Gastrocnemius medialis (tissue), 4 donors: Measurements from ENCODE around the gene ASCL3. TPM values are rescaled to one million over a fixed set of nuclear protein-coding genes. Genes with fewer than 3 reads are reported as not detected.
"Not testable (repeated sequence)": the region's sequence is repeated elsewhere in the genome, so short reads cannot be mapped to it uniquely, and the experiment has no call there.

Experiments
- ATAC-seq, 2 donors: fragments of 150-250 bp; one replicate each; pipeline ENCODE4 v1.9.1; 2016
- DNase-seq, 2 donors: peaks; one replicate each; pipeline ENCODE4 v3.0.0-alpha.2; 2019
- H3K27ac ChIP-seq, 4 donors: fragments of 200-600 bp; sonication (generic); 1 replicate in 1 of 4; 2 replicates in 3 of 4; pipeline ENCODE4 v1.5.1; 2016 to 2018; ENCODE audit warnings: mild to moderate bottlenecking in 2 of 4, moderate library complexity in 1 of 4
- H3K27me3 ChIP-seq, 3 donors: fragments of 200-600 bp; sonication (generic) in 2 of 3; 1 replicate in 1 of 3; 2 replicates in 2 of 3; pipeline versions ENCODE4 v1.5.1 to v1.6.0; 2016 to 2019; ENCODE audit warnings: mild to moderate bottlenecking in 1 of 3, moderate library complexity in 1 of 3
- H3K36me3 ChIP-seq, 2 donors: fragments of 200-600 bp; sonication (generic) in 1 of 2; one replicate each; pipeline ENCODE4 v1.5.1; 2017 to 2018
- H3K4me1 ChIP-seq, 2 donors: fragments of 200-600 bp; sonication (generic) in 1 of 2; one replicate each; pipeline ENCODE4 v1.5.1; 2016 to 2017; ENCODE audit warnings: mild to moderate bottlenecking in 2 of 2
- H3K4me3 ChIP-seq, 4 donors: fragments of 200-600 bp; sonication (generic) in 3 of 4; 1 replicate in 1 of 4; 2 replicates in 3 of 4; pipeline ENCODE4 v1.5.1; 2016 to 2019; ENCODE audit warnings: mild to moderate bottlenecking in 2 of 4
- H3K9me3 ChIP-seq, 3 donors: fragments of 200-600 bp; sonication (generic) in 2 of 3; 1 replicate in 1 of 3; 2 replicates in 2 of 3; pipeline ENCODE4 v1.5.1; 2016 to 2019
- POLR2A ChIP-seq, 2 donors: fragments of 450-650 bp; IDR thresholded peaks; one replicate each; pipeline ENCODE4 v1.6.1; 2017; ENCODE audit warnings: antibody characterized with exemption in 2 of 2, mild to moderate bottlenecking in 2 of 2, moderate library complexity in 2 of 2
- in situ Hi-C, 4 donors: fragments of 200-750 bp; cut with MboI; loops; one replicate each; pipeline versions ENCODE4 v1.15.0 to v1.8.0; 2017; ENCODE audit warnings: low sequenced_read_pairs in 4 of 4
- intact Hi-C: fragments of 100-400 bp; cut with DNase I; formaldehyde crosslinking; loops from one replicate; pipeline ENCODE4 v1.15.1; 2023; ENCODE audit warnings: low total_unique reads
- total RNA-seq, 4 donors: library from RNA; depleted of rRNA; stranded (reverse); fragments of >200 nt; gene quantifications; one replicate each; pipeline versions ENCODE4 v1.1.0 to v1.2.3, GENCODE V29; 2016
- TF ChIP-seq, protein P1 (sequence below), 5 experiments: fragments of 450-650 bp in 3 of 5; fragments of 200-600 bp in 2 of 5; sonication (generic) in 2 of 5; IDR thresholded peaks in 4 of 5; conservative IDR thresholded peaks in 1 of 5; 1 replicate in 4 of 5; 2 replicates in 1 of 5; pipeline ENCODE4 v1.5.1; 2016 to 2019; ENCODE audit warnings: antibody characterized with exemption in 5 of 5, mild to moderate bottlenecking in 3 of 5, moderate library complexity in 3 of 5

The ASCL3 gene
- total RNA-seq, 4 donors from 2014 or later: not detected

DNA sequence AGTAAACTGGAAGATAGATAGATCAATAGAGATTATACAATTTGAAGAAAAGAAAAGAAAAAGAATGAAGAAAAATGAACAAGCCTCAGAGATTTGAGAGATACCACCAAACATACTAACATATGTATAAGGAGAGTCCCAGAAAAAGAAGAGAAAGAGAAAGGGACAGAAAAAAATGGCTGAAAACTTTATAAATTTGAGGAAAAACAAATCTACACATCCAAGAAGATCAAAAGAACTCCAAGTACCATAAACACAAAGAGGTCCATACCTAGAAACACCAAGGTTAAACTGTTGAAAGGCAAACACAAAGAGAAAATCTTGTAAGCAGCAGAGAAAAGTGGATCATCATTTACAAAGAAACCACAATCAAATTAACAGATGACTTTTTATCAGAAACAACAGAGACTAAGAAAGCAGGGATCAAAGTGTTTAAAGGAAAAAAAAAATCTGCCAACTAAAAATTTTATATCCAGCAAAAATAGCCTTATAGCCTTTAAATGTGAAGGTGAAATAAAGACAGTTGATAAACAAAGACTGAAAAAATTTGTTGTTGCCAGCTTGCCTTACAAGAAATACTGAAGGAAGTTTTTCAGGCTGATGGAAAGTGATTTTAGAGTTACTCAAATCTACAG, 43.6 kb downstream of the ASCL3 start:
- H3K27ac ChIP-seq: no peak overlapping the region
- TF ChIP-seq, protein P1, sequence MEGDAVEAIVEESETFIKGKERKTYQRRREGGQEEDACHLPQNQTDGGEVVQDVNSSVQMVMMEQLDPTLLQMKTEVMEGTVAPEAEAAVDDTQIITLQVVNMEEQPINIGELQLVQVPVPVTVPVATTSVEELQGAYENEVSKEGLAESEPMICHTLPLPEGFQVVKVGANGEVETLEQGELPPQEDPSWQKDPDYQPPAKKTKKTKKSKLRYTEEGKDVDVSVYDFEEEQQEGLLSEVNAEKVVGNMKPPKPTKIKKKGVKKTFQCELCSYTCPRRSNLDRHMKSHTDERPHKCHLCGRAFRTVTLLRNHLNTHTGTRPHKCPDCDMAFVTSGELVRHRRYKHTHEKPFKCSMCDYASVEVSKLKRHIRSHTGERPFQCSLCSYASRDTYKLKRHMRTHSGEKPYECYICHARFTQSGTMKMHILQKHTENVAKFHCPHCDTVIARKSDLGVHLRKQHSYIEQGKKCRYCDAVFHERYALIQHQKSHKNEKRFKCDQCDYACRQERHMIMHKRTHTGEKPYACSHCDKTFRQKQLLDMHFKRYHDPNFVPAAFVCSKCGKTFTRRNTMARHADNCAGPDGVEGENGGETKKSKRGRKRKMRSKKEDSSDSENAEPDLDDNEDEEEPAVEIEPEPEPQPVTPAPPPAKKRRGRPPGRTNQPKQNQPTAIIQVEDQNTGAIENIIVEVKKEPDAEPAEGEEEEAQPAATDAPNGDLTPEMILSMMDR (IDR thresholded peaks at IDR 0.05 in 4 of 5, conservative IDR thresholded peaks at IDR 0.05 in 1 of 5): no peak
- TF ChIP-seq POLR2A (IDR thresholded peaks at IDR 0.05): no peak
- in situ Hi-C loops: no loop called here
- no peak for ATAC-seq
- no peaks in the 10 kb centered on the region for H3K36me3 ChIP-seq
- no peak overlapping the region for H3K4me3 ChIP-seq
- no peaks in the 10 kb centered on the region for H3K27me3 ChIP-seq
- intact Hi-C loops: no loop called here
- peaks cover 0 to 6% (median 3%) of the 10 kb centered on the region in 3 donors for H3K9me3 ChIP-seq
- H3K4me1 ChIP-seq: no peaks in the 10 kb centered on the region
- no peak for DNase-seq

DNA sequence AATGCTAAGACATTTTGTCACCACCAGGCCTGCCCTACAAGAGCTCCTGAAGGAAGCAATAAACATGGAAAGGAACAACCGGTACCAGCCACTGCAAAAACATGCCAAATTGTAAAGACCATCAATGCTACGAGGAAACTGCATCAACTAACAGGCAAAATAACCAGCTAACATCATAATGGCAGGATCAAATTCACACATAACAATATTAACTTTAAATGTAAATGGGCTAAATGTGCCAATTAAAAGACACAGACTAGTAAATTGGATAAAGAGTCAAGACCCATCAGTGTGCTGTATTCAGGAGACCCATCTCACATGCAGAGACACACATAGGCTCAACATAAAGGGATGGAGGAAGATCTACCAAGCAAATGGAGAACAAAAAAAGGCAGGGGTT, 51.6 kb downstream of the ASCL3 start:
- intact Hi-C loops, H3K36me3 ChIP-seq, ATAC-seq, H3K9me3 ChIP-seq, H3K27me3 ChIP-seq, in situ Hi-C loops, H3K4me3 ChIP-seq, H3K27ac ChIP-seq, H3K4me1 ChIP-seq, DNase-seq: not testable (repeated sequence)

Other genes starting within 250 kb of the ASCL3 start
- gene AKIP1, start 31.8 kb downstream of the ASCL3 start, total RNA-seq: 10 to 100 TPM; 13.8 to 33.5 (median 25.0) TPM
- not detected for gene C11orf16, start 10.1 kb downstream of the ASCL3 start, total RNA-seq
- gene TMEM9B, start 21.4 kb upstream of the ASCL3 start, total RNA-seq: 10 to 100 TPM; 29.4 to 45.3 (median 40.1) TPM
- 1 to 10 TPM in 2 of 4 donors, under 1 TPM in 1, not detected in 1; 0.10 to 3.4 (median 1.1) TPM for gene NRIP3, start 61.0 kb upstream of the ASCL3 start, total RNA-seq
- gene SCUBE2, start 148.6 kb upstream of the ASCL3 start, total RNA-seq: 1 to 10 TPM in 3 of 4 donors, under 1 TPM in 1; 0.24 to 3.6 (median 2.3) TPM